HG02610 (cell line): ENCODE measurements around the gene MED27.

Source experiments
- ATAC-seq: cut with Tn5 transposase; IDR thresholded peaks from one replicate; pipeline ENCODE4 v1.9.1; 2021; ENCODE audit warnings: mild to moderate bottlenecking, moderate library complexity; ENCODE audit not compliant: unreplicated experiment

Gene MED27

DNA sequence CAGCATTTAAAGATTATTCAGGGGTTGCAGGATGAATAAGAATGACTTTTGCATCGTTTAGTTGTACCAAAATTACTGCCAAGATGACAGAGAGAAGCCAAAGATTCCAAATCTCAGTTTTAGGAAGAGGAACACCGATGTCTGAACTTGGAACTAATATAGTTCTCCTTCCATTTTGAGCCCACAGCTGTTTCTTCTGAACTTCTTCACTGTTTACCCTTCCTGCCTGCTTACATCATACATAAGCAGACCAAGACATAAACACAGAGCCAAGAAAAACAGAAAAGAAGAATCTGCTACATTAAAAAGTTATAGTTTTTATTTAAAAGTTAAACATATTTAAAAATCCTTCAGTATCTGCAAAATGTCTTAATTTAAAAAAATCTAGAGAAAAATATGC, 192.8 kb downstream of the MED27 start:
- ATAC-seq: no peak

DNA sequence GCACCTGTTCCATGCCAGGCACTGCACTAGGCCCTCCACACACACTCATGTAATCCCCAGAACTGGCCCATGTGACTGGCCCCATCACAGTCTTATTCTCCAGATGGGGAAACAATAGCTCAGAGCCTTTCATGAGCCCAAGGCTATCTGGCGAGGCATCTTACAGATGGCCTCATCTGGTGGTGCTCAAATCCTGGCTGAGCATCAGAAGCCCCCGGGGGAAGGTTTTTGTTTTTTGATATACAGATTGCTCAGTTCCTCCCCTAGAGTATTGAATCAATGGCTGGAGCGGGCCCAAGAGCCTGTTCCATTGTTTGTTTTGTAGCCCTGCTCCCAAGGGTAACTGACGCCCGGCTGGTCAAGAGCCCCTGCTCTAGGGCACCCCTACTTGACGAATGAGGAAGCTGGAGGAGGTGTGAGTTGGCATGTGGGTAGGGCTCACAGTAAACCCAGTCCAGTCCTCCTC, 194.5 kb downstream of the MED27 start:
- no peak for ATAC-seq

DNA sequence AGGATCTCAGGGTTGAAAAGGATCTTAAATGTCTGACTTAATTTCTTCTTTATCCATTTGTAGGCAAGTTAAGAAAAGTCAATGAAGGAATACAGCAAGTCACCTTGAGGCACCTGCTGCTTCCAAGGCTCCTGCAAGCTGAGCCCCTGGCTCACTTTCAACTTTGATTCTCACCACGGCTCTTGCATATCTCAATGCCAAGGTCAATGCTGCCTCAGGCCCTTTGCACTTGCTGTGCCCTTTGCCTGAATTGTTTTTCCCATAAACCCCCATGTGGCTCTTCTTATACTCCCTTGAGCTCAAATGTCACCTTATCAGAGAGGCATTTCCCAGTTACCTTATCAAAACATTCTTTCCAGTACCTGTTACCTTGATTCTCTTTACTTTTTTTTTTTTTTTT, 195.4 kb downstream of the MED27 start:
- ATAC-seq: no peak

DNA sequence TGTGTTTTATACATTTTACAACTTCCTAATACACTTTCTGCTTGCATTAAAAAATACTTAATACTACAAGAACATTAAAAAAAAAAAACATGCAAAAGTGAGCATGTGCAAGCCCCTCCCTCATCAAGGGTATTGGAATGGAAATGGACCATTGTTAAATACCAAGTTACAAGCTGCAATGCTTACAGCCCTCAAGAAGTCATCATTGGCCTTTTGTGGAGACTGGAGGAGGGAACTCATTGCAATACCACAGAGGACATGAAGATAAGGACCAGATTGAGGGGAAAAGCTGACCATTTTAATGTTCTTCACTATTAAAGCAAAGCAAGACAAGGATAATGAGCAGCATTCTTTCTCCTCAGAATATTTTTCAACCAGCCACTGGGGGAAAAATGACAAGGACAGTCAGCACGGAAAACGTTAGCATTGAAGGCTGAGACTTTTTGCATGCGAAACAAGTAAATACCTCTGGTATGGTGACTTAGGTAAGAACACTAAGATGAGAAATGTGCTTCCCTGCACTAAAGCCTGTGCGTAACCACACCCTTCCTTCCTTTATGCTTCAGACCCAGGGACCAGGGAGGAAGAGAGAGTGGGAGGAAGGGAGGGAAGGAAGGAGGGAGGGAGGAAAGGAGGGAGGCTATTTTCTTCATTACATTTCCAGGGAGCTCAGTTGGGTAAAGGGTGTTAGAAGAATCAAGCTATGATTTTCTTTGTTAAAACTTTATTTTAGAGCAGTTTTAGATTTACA, 198.7 kb downstream of the MED27 start:
- ATAC-seq: no peak

DNA sequence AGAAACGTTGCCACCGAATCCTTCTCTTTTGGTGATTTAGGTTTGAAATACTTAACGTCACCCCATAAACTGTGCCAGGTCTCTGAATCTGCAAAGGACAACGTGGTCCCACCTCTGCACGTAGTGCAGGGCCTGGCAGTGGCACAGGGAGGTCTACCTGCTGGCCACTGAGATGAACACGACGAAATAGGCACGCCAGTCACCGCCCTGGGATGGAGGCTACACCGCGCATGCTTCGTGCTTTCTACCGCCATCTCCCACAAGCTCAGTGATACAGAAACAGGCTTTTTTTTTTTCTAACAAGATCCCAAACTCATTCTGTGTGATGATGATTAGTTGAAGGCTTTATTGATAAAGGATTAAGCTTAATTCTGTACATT, 199.8 kb downstream of the MED27 start:
- ATAC-seq: no peak

DNA sequence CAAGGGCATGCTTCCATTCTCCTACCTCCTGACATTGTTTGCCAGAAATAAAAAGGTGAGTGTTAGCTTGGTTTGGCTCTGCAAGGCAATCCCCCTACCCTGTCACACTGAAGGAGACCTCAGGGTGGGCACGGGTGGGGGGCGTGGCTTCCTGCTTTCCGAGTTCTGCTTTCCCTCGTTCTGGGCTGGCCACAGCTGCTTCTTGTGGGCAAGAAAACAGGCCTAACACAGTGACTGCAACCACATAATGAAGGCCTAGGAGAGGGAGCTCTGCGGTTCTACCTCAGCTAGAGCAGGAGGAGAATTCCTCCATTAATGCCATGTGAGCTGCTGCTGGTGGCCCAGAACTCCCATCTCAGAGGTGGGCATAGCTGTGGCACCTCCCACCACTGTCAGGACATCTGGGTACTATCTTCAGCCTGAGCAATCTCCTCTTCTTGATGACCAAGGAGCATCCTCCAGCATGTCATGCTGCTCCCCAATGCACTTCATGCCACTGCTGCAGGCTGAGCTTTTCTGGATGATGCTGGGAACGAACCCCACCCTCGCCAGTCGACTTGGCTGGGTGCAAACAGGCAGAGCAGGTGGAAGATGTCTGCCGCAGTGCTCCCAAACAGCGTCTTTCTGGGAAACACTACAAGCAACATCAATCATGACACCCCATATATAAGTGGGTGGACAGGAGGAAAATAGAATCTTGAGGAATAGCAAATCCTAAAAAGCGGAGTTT, 200.3 kb downstream of the MED27 start:
- no peak for ATAC-seq

DNA sequence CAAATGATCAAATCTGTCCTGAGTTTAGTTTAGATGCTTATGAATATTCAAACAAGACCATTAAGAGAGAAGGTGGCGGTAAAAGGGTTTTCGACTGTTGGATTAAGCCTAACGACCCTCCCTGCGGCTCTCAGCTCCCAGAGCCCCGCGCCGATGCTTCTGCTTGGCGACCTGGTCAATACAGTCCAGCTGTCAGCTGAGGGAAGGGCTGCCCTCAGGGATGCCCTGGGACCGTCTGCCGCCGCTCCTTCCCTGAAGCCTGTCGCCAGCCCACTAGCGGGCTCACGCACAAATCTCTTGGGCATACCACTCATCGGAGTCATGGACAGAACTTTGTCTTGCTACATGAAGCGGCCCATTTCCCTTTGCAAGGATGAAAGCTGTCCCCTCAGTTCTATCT, 203.2 kb downstream of the MED27 start:
- ATAC-seq: no peak

DNA sequence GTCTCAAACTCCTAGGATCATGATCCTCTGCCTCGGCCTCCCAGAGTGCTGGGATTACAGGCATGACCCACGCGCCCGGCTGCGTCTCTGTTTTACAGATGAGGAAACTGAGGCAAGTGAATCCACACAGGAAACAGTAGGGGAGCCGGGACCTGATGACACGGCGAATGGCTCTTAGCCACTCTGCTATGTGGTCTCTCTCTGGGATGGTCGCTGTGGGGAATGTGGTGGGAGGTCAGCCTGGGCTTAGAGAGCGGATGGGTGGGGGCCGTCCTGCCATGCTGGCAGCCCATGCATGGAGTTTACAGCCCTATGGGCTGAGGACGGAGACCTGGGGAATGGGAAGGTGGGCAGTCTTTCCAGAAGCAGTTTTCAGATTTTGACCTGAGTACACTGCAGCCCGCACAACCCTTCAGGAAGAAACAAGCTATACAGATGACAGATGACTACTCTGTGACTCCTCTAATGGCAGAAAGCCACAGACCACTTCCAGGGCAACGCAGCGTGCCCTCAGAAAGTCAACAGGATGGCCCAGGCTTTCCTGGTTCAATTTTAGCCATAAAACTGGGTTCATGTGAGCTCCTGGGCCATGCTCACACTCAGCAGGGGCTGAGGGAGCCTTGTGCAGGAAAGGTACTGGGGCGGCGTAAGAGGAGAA, 203.7 kb downstream of the MED27 start:
- no peak for ATAC-seq

DNA sequence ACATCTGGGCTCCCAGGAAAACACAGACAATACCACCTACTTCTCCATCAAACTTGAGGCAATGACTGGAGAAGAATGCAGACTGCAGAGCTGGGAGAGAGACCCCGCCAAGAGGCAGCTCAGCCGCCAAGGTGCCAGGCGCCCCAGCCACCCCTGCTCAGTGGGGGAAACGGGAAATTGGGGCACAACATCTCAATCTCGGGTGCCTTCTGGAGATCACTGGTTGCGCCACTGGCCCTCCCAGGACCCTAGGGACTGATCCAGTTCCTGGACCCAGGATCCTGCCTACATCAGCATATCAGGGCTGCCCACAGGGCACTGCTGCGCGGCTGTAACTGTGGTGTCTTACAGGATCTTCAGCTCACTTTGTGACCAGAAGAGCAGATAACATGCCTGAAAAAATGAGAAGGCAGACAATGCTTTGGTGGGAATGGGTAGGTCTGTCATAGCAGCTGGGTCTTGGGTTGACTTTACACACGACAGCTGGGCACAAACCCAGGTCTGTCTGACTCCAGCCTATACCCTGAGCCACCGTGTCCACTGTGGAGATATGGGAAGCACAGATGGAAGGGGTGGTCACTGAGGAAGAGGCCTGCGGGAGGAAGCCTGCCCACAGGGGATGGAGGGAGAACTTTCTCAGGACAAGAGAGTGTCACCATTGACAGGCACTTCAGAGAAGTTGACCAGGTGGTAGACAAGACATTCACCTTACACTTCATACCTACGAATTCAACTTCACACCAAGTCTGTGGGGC, 204.6 kb downstream of the MED27 start:
- no peak for ATAC-seq

DNA sequence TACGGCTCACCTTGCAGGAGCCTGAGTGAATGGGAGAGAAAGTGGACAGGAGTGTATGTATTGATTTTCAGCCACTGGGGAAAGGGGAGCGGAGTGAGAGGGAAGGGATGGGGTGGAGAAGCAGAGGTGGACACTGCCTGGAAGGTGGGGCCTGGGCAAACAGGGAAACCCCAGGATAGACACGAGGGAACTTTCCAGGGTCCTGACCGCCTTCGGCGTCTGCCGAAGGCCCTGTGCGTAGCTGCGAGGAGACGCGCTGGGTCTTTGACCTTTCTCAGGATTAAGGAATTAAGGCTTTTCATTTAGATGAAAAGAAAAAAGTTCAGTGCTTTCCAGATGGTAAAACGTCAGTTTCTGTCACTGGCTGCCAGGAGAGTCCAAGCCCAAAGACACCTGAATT, 205.2 kb downstream of the MED27 start:
- ATAC-seq: no peak

DNA sequence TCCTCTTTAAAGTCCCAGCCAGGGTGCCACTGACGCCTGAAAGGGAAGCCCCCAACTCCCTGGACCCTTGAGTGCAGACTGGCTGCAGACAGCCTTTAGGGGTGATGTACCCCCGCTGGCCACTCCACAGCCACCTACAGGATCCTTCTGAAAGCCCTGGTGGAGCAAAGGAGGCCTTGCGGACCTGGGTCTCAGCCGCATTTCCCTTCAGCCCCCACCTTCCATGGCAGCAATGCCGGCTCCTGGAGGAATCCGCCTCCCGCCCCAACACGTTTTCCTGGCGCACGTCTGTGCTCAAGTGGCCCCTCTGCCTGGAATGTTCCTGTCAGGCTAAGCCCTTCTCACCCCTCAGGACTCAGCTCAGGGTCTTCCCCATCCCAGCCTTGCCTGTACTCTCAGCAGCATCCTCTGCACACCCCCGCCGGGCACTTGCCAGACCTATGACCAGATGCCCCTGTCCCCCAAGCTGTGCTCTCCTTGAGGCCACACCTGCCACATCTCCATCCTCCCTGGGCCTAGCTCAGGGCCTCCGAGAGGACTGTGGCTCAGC, 205.7 kb downstream of the MED27 start:
- no peak for ATAC-seq

DNA sequence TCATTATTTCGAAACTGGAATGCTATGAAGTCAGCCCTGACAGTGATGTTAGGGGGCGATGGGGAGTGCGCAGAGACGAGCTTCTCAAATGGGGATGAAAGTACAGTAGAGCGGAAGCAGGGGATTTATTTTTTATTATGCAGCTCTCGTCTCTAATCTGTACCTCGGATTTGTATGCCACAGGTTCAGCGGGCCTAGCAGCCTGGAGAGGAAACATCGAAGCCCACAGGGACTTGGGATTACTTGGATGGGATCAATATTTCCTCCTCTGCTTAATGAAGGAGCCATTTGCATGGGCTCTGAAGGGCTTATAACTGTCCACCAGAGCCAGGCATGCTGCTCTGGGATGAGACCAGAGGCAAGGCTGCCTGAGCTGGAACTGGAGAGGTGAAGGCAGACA, 206.3 kb downstream of the MED27 start:
- ATAC-seq: no peak

DNA sequence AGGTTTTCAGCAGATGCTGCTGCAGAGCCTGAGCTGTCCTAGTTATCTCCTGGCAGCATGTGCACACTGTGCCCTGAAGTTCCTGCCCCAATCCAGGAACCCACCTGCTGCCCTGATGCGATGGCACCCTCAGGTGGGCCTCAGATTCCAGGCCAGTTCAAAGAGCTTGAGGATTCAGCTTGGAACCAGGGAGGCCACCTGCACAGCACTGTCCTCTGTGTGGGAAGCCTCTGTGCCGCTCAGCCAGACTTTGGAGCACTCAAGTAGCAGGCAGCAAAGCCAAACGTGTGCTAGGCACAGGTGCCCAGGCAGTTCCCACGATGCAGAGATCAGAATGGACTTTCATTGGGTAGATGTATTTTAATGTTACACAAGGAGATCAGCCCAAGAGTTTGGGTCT, 207.0 kb downstream of the MED27 start:
- ATAC-seq: no peak

DNA sequence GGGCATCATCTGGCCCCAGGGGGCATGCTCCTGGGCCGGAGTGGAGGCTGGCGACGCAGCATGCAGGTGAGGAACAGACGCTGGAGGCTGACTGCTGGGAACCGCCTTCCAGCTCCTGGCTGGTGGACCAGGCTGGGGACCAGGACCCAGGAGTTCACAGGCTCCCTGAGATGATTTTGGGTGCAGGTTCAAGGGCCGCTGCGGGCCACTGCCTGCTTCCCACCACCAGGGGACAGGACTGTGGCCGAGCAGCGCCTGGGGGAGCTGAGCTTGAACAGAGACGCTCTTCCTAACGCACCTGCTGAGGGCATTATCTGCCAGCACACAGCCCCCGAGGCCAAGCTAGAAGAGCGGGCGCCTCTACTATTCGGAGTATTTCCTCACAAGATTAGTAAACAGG, 207.7 kb downstream of the MED27 start:
- ATAC-seq: no peak

DNA sequence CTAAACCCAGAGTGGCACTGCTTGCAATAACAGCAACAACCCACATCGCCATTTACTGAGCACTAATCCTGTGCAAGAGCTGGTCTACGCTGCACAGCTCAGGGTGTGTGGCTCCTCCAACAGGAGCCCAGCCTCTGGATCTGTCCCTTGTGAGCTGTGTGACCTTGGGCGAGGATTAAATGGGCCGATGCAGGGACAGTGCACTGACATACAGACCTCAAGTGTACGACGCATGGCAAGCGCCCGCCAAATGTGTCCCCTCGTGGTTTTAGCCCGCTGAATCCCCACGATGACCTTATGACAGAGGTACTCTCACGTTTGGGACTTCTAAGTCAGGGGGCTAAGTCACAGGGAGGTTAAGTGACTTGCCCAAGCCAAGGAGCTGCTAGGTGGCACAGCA, 209.5 kb downstream of the MED27 start:
- no peak for ATAC-seq

DNA sequence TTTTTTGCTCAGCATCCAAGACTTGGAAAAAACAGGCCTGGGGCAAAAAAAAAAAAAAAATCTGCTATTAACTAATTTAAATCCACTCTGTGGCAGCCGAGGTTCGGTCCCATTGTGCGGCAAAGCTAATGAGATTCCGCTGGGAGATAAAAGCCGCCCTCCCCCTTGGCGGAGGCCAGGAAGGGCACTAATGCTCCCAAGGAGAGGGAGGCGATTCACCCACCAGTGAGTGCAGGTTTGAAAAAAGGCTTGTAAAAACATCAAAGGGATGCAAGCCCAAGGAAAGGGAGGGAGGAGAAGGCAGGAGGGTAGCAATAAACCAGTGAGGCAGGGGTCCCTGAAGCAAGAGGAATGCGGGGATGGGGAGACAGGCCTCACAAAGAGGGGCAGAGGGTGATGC, 210.3 kb downstream of the MED27 start:
- no peak for ATAC-seq

DNA sequence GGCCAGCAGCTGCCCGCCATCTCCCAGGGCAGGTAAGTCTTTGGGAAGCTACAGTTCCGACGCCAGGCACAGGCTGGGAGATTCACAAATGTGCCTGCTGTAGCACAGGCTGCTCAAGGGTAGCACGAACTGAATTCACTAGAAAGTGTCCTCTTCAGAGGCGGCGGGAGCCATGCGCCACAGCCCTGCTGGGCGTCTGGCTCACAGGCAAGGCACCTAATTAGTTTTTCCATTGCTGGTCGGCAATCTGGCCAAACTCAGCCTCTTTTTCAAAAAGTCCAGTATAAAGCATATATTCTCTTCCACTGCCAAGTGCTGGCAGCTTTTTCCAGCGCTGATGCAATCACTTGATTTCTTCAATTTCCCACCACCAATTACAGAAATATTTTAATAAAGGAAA, 210.9 kb downstream of the MED27 start:
- no peak for ATAC-seq

DNA sequence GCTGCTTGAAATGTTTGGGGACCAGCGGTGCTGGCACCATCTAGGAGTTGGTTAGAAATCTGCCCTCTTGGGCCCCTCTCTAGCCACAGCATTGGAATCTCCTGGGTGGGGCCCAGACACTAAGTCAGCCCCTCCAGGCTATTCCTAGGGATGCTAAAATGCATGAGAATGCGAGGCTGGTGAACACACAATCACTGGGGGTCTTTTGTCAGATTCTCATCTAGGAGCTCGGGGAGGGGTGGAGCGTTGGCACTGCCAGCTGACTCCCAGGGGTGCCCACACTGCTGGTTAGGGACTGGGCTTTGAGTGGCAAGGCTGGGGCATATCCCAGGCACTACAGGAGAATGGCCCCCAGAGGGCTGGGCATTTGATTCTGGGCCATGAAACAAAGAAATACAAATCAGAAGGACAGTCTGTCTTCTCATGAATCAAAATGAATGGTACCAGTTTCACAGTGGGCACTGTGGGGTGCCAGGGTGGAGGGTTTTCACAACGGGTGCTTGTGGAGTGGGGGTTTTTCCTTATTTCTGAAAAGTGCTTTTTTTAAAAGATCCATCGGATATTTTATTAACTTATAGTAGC, 212.0 kb downstream of the MED27 start:
- ATAC-seq: no peak

DNA sequence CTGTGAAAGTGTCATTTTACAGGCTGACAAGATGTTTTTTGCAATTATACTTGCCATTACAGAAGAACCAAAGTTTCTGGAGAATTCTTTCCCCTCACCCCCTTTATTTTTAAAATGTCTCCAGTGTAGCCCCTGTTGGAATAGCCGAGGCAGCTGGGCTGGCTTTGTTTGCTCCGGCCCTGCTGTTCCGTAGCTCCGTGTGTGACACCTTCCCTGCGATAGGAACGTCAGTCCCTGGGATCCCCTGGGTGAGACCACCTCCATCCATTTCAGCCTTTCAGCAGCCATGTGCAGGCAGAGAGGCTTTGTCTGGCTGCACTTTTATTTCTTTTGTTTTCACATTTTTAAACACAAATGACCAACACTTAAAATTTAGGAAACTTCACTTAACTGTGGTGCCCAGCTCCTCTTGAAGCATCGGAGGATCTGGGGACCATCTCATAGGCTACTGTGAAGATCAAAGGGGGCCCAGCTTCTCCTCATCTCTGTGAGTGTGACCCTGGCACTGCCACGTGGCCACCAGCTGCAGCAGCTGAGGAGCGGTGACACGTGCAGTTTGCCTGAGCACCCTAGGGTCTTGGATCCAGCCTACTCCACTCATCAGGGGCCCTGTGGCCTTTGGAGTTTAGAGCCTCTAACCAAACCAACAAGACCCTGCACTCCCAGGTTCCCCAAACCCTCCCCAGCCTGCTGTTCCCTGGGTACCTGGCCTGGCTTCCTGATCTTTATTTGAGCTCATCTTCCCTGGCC, 214.0 kb downstream of the MED27 start:
- ATAC-seq: no peak

DNA sequence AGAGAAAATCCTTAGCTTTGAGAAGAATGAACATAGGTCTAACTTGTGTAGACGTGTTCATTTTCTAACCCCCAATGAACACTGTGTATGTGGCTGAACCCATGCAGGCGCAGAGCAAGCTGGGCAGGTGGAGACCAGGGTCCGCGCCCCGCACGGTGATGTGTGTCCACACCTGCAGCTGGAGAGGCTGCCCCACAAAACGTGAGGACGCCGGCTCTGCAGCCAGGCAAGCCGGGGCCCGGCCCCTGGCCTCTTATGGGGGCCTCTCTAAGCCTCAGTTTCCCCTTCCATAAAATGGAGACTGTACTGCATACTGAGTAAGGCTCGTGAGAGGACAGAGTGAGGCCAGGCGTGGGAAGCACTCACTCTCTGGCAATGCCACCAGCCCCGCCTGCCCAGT, 215.1 kb downstream of the MED27 start:
- ATAC-seq: no peak
